Peyer's patch (tissue), 4 donors: ENCODE measurements around the gene RALGPS1. TPM values are rescaled to one million over a fixed set of nuclear protein-coding genes. Genes with fewer than 3 reads are reported as not detected.
"Not testable (repeated sequence)": the region's sequence is repeated elsewhere in the genome, so short reads cannot be mapped to it uniquely, and the experiment has no call there.

ENCODE experiments used
- DNase-seq, 3 donors: peaks; one replicate each; pipeline ENCODE4 v3.0.0-alpha.2; 2017 to 2019
- H3K27ac ChIP-seq, 4 donors: fragments of 200-600 bp; sonication (generic); one replicate each; pipeline ENCODE4 v1.5.1; 2016 to 2019
- H3K27me3 ChIP-seq, 2 donors: fragments of 200-600 bp; sonication (generic); one replicate each; pipeline ENCODE4 v1.5.1; 2019
- H3K36me3 ChIP-seq, 3 donors: fragments of 200-600 bp; sonication (generic); one replicate each; pipeline ENCODE4 v1.5.1; 2016 to 2019
- H3K4me1 ChIP-seq, 4 donors: fragments of 200-600 bp; sonication (generic); one replicate each; pipeline ENCODE4 v1.5.1; 2016 to 2019
- H3K4me3 ChIP-seq, 4 donors: fragments of 200-600 bp; sonication (generic); 1 replicate in 3 of 4; 2 replicates in 1 of 4; pipeline ENCODE4 v1.5.1; 2016 to 2019; ENCODE audit warnings: mild to moderate bottlenecking in 1 of 4
- H3K9me3 ChIP-seq, 4 donors: fragments of 200-600 bp; sonication (generic); one replicate each; pipeline ENCODE4 v1.5.1; 2016 to 2019; ENCODE audit warnings: mild to moderate bottlenecking in 1 of 4
- CTCF ChIP-seq, 6 experiments: fragments of 450-650 bp in 4 of 6; fragments of 200-600 bp in 2 of 6; sonication (generic) in 1 of 6; IDR thresholded peaks; one replicate each; pipeline ENCODE4 v1.5.1; 2017 to 2019; ENCODE audit warnings: antibody characterized with exemption in 6 of 6, mild to moderate bottlenecking in 3 of 6, moderate library complexity in 1 of 6
- POLR2A ChIP-seq, 2 donors: fragments of 450-650 bp; IDR thresholded peaks; one replicate each; pipeline ENCODE4 v1.5.1; 2017; ENCODE audit warnings: antibody characterized with exemption in 2 of 2, mild to moderate bottlenecking in 2 of 2, moderate library complexity in 2 of 2
- total RNA-seq, 4 donors: library from RNA; depleted of rRNA; stranded (reverse); fragments of >200 nt; gene quantifications; one replicate each; pipeline ENCODE4 v1.1.0, GENCODE V29; 2016

Gene RALGPS1
- total RNA-seq, 4 donors from 2014 or later: 38.8 to 158 (median 141) TPM

- no peak for TF ChIP-seq CTCF (IDR thresholded peaks at IDR 0.05)
- no peak for TF ChIP-seq POLR2A (IDR thresholded peaks at IDR 0.05)
- H3K27me3 ChIP-seq: no peaks in the 10 kb centered on the region
- DNase-seq: peak in 2 of 3 donors; percentile 33 to 39
- H3K4me3 ChIP-seq: no peak overlapping the region
- no peaks in the 10 kb centered on the region for H3K9me3 ChIP-seq
- peaks cover 0 to 4% (median 0%) of the 10 kb centered on the region in 4 donors for H3K4me1 ChIP-seq
- H3K36me3 ChIP-seq: peaks cover 0 to 7% (median 0%) of the 10 kb centered on the region in 3 donors
- H3K27ac ChIP-seq: no peak overlapping the region
These were observed 254.4 kb downstream of the RALGPS1 start for GRCh38 chr9:127168756-127169574.

GRCh38 chr9:127169575-127169883 lies 254.9 kb downstream of the RALGPS1 start:
- Histone ChIP-seq H3K27ac (no peak overlapping the region), H3K27me3 (no peaks in the 10 kb centered on the region), H3K4me3 (no peak overlapping the region), H3K9me3 (no peaks in the 10 kb centered on the region), H3K4me1 (peaks cover 0 to 4% (median 0%) of the 10 kb centered on the region in 4 donors), H3K36me3 (peaks cover 0 to 7% (median 0%) of the 10 kb centered on the region in 3 donors)
- no peak for TF ChIP-seq POLR2A (IDR thresholded peaks at IDR 0.05)
- no peak for TF ChIP-seq CTCF (IDR thresholded peaks at IDR 0.05)
- no peak for DNase-seq

- peaks cover 0 to 4% (median 0%) of the 10 kb centered on the region in 4 donors for H3K4me1 ChIP-seq
- H3K36me3 ChIP-seq: peaks cover 0 to 11% (median 0%) of the 10 kb centered on the region in 3 donors
- H3K9me3 ChIP-seq: no peaks in the 10 kb centered on the region
- peak in 1 of 3 donors; percentile 19 for DNase-seq
- H3K4me3 ChIP-seq: no peak overlapping the region
- H3K27ac ChIP-seq: no peak overlapping the region
- no peak for TF ChIP-seq POLR2A (IDR thresholded peaks at IDR 0.05)
- no peak for TF ChIP-seq CTCF (IDR thresholded peaks at IDR 0.05)
- H3K27me3 ChIP-seq: no peaks in the 10 kb centered on the region
These were observed 255.5 kb downstream of the RALGPS1 start for GRCh38 chr9:127170103-127170502.

- DNase-seq: peak in 1 of 3 donors; percentile 34
- peaks cover 0 to 4% (median 0%) of the 10 kb centered on the region in 4 donors for H3K4me1 ChIP-seq
- H3K36me3 ChIP-seq: peaks cover 0 to 13% (median 0%) of the 10 kb centered on the region in 3 donors
- no peaks in the 10 kb centered on the region for H3K9me3 ChIP-seq
- H3K4me3 ChIP-seq: no peak overlapping the region
- no peak overlapping the region for H3K27ac ChIP-seq
- H3K27me3 ChIP-seq: no peaks in the 10 kb centered on the region
- TF ChIP-seq POLR2A (IDR thresholded peaks at IDR 0.05) (no peak), CTCF (IDR thresholded peaks at IDR 0.05) (no peak)
These were observed 256.1 kb downstream of the RALGPS1 start for GRCh38 chr9:127170652-127171051.

GRCh38 chr9:127171348-127171747 lies 256.8 kb downstream of the RALGPS1 start:
- H3K27ac ChIP-seq: not testable (repeated sequence)
- peaks cover 0 to 13% (median 0%) of the 10 kb centered on the region in 3 donors for H3K36me3 ChIP-seq
- peak in 1 of 3 donors; percentile 26 for DNase-seq

GRCh38 chr9:127172066-127172707 lies 257.6 kb downstream of the RALGPS1 start:
- TF ChIP-seq POLR2A (IDR thresholded peaks at IDR 0.05) (no peak), CTCF (IDR thresholded peaks at IDR 0.05) (no peak)
- Histone ChIP-seq H3K4me3 (no peak overlapping the region), H3K4me1 (no peaks in the 10 kb centered on the region), H3K9me3 (no peaks in the 10 kb centered on the region), H3K27me3 (no peaks in the 10 kb centered on the region), H3K27ac (peak overlapping the region in 1 of 4 donors; percentile 57), H3K36me3 (peaks cover 0 to 13% (median 0%) of the 10 kb centered on the region in 3 donors)
- DNase-seq: peak in 2 of 3 donors; percentile 6 to 39

More at GRCh38 chr9:127171348-127171747, 256.8 kb downstream of the RALGPS1 start:
- not testable (repeated sequence) for H3K27me3 ChIP-seq, H3K9me3 ChIP-seq, H3K4me3 ChIP-seq, H3K4me1 ChIP-seq
